ENCODE data around the gene ASB18.

The ASB18 gene

GRCh38 chr2:236193026-236193425 is 71.2 kb downstream of the ASB18 start:
- no peaks in the 10 kb centered on the region for H3K4me1 ChIP-seq (ENCODE audit: low read length)
- no peaks in the 10 kb centered on the region for H3K9me3 ChIP-seq (replicated peaks; ENCODE audit: insufficient read depth, low read length)
- no peak overlapping the region for H2AFZ ChIP-seq (ENCODE audit: low read length)

GRCh38 chr2:236190674-236191073 is 73.5 kb downstream of the ASB18 start:
- no peak overlapping the region for H3K9ac ChIP-seq (ENCODE audit: low read length)
- no peak overlapping the region for H3K4me2 ChIP-seq (ENCODE audit: low read depth, low read length)
- H3K27ac ChIP-seq (ENCODE audit: low read length), result no peak overlapping the region
- H3K36me3 ChIP-seq (replicated peaks; ENCODE audit: insufficient read depth, low read length), result no peaks in the 10 kb centered on the region
- no peak for TF ChIP-seq EZH2phosphoT487 (IDR thresholded peaks at IDR 0.05; ENCODE audit: low read length)
- no peak for TF ChIP-seq EZH2 (optimal IDR thresholded peaks at IDR 0.05; ENCODE audit: low read depth, low read length)
- no peak for TF ChIP-seq CTCF (IDR thresholded peaks at IDR 0.05; ENCODE audit: low read length)
- no peaks in the 10 kb centered on the region for H3K9me3 ChIP-seq (replicated peaks; ENCODE audit: insufficient read depth, low read length)
- H3K4me3 ChIP-seq (ENCODE audit: low read length), result no peak overlapping the region
- H3K27me3 ChIP-seq (replicated peaks; ENCODE audit: insufficient read depth, low read length), result no peaks in the 10 kb centered on the region
- no peaks in the 10 kb centered on the region for H3F3A ChIP-seq (ENCODE audit: insufficient read depth, low read length)
- no peaks in the 10 kb centered on the region for H4K20me1 ChIP-seq (ENCODE audit: insufficient read depth, low read length)
- no peaks in the 10 kb centered on the region for H3K4me1 ChIP-seq (ENCODE audit: low read length)
- H2AFZ ChIP-seq (ENCODE audit: low read length), result no peak overlapping the region
- no peaks in the 10 kb centered on the region for H3K9me2 ChIP-seq (replicated peaks; ENCODE audit: insufficient read depth, low read length)
- no peak for DNase-seq
- H3K79me2 ChIP-seq (ENCODE audit: low read length), result no peaks in the 10 kb centered on the region

More at GRCh38 chr2:236193026-236193425, 71.2 kb downstream of the ASB18 start:
- Histone ChIP-seq H3K9me2 (replicated peaks; ENCODE audit: insufficient read depth, low read length) (no peaks in the 10 kb centered on the region), H3K27me3 (replicated peaks; ENCODE audit: insufficient read depth, low read length) (no peaks in the 10 kb centered on the region), H3F3A (ENCODE audit: insufficient read depth, low read length) (no peaks in the 10 kb centered on the region), H4K20me1 (ENCODE audit: insufficient read depth, low read length) (no peaks in the 10 kb centered on the region), H3K4me2 (ENCODE audit: low read depth, low read length) (no peak overlapping the region), H3K4me3 (ENCODE audit: low read length) (no peak overlapping the region), H3K79me2 (ENCODE audit: low read length) (no peaks in the 10 kb centered on the region), H3K27ac (ENCODE audit: low read length) (no peak overlapping the region), H3K36me3 (replicated peaks; ENCODE audit: insufficient read depth, low read length) (no peaks in the 10 kb centered on the region), H3K9ac (ENCODE audit: low read length) (no peak overlapping the region)
- no peak for DNase-seq
- no peak for TF ChIP-seq EZH2 (optimal IDR thresholded peaks at IDR 0.05; ENCODE audit: low read depth, low read length)
- TF ChIP-seq CTCF (IDR thresholded peaks at IDR 0.05; ENCODE audit: low read length), result no peak
- no peak for TF ChIP-seq EZH2phosphoT487 (IDR thresholded peaks at IDR 0.05; ENCODE audit: low read length)

GRCh38 chr2:236184701-236185100 is 79.5 kb downstream of the ASB18 start:
- no peaks in the 10 kb centered on the region for H3K79me2 ChIP-seq (ENCODE audit: low read length)
- no peaks in the 10 kb centered on the region for H3K9me3 ChIP-seq (replicated peaks; ENCODE audit: insufficient read depth, low read length)
- TF ChIP-seq EZH2 (optimal IDR thresholded peaks at IDR 0.05; ENCODE audit: low read depth, low read length) (no peak), EZH2phosphoT487 (IDR thresholded peaks at IDR 0.05; ENCODE audit: low read length) (no peak), CTCF (IDR thresholded peaks at IDR 0.05; ENCODE audit: low read length) (no peak)

More at GRCh38 chr2:236184701-236185100, 79.5 kb downstream of the ASB18 start:
- H3K27ac ChIP-seq (ENCODE audit: low read length), result no peak overlapping the region
- H3K9me2 ChIP-seq (replicated peaks; ENCODE audit: insufficient read depth, low read length), result no peaks in the 10 kb centered on the region
- no peak overlapping the region for H3K9ac ChIP-seq (ENCODE audit: low read length)
- H3K4me3 ChIP-seq (ENCODE audit: low read length), result no peak overlapping the region
- H3F3A ChIP-seq (ENCODE audit: insufficient read depth, low read length), result no peaks in the 10 kb centered on the region
- no peak for DNase-seq
- no peaks in the 10 kb centered on the region for H3K4me1 ChIP-seq (ENCODE audit: low read length)
- no peaks in the 10 kb centered on the region for H3K36me3 ChIP-seq (replicated peaks; ENCODE audit: insufficient read depth, low read length)
- H3K27me3 ChIP-seq (replicated peaks; ENCODE audit: insufficient read depth, low read length), result no peaks in the 10 kb centered on the region
- no peaks in the 10 kb centered on the region for H4K20me1 ChIP-seq (ENCODE audit: insufficient read depth, low read length)
- H2AFZ ChIP-seq (ENCODE audit: low read length), result no peak overlapping the region
- H3K4me2 ChIP-seq (ENCODE audit: low read depth, low read length), result no peak overlapping the region
